ENCODE measurements around the gene CCL21.

- TF ChIP-seq, protein P1, sequence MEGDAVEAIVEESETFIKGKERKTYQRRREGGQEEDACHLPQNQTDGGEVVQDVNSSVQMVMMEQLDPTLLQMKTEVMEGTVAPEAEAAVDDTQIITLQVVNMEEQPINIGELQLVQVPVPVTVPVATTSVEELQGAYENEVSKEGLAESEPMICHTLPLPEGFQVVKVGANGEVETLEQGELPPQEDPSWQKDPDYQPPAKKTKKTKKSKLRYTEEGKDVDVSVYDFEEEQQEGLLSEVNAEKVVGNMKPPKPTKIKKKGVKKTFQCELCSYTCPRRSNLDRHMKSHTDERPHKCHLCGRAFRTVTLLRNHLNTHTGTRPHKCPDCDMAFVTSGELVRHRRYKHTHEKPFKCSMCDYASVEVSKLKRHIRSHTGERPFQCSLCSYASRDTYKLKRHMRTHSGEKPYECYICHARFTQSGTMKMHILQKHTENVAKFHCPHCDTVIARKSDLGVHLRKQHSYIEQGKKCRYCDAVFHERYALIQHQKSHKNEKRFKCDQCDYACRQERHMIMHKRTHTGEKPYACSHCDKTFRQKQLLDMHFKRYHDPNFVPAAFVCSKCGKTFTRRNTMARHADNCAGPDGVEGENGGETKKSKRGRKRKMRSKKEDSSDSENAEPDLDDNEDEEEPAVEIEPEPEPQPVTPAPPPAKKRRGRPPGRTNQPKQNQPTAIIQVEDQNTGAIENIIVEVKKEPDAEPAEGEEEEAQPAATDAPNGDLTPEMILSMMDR (IDR thresholded peaks at IDR 0.05): no peak
- no peak for TF ChIP-seq POLR2A (IDR thresholded peaks at IDR 0.05)
Observed at GRCh38 chr9:34687276-34688030, 22.5 kb downstream of the CCL21 start.

Measured in adrenal gland (tissue), 5 donors.